ENCODE measurements around the gene VPS37D.
"Not testable (repeated sequence)": the region's sequence is repeated elsewhere in the genome, so short reads cannot be mapped to it uniquely, and the experiment has no call there.

Gene VPS37D

GRCh38 chr7:73671322-73671661 lies 3.7 kb downstream of the VPS37D start:
- no peak for TF ChIP-seq CTCF (IDR thresholded peaks at IDR 0.05; ENCODE audit: low read depth, low read length)
- no peak overlapping the region for H3K4me3 ChIP-seq (ENCODE audit: low read depth, low read length)

- H3K4me3 ChIP-seq (ENCODE audit: low read depth, low read length), result no peak overlapping the region
- no peak for TF ChIP-seq CTCF (IDR thresholded peaks at IDR 0.05; ENCODE audit: low read depth, low read length)
Measured at GRCh38 chr7:73671857-73672445, 4.3 kb downstream of the VPS37D start.

GRCh38 chr7:73674468-73675124 lies 7.0 kb downstream of the VPS37D start:
- TF ChIP-seq CTCF (IDR thresholded peaks at IDR 0.05; ENCODE audit: low read depth, low read length), result no peak
- no peak overlapping the region for H3K4me3 ChIP-seq (ENCODE audit: low read depth, low read length)

- H3K4me3 ChIP-seq (ENCODE audit: low read depth, low read length), result not testable (repeated sequence)
Measured at GRCh38 chr7:73676062-73676461, 8.4 kb downstream of the VPS37D start.

- H3K4me3 ChIP-seq (ENCODE audit: low read depth, low read length), result no peak overlapping the region
- no peak for TF ChIP-seq CTCF (IDR thresholded peaks at IDR 0.05; ENCODE audit: low read depth, low read length)
Measured at GRCh38 chr7:73678862-73679261, 11.2 kb downstream of the VPS37D start.

GRCh38 chr7:73679709-73680108 lies 12.1 kb downstream of the VPS37D start:
- H3K4me3 ChIP-seq (ENCODE audit: low read depth, low read length), result no peak overlapping the region
- TF ChIP-seq CTCF (IDR thresholded peaks at IDR 0.05; ENCODE audit: low read depth, low read length), result no peak

GRCh38 chr7:73680501-73680900 lies 12.9 kb downstream of the VPS37D start:
- no peak overlapping the region for H3K4me3 ChIP-seq (ENCODE audit: low read depth, low read length)

More at GRCh38 chr7:73680501-73680900, 12.9 kb downstream of the VPS37D start:
- TF ChIP-seq CTCF (IDR thresholded peaks at IDR 0.05; ENCODE audit: low read depth, low read length), result no peak
